K562 (cell line): ENCODE data around the gene KCNJ15. TPM values are rescaled to one million over a fixed set of nuclear protein-coding genes. Genes with fewer than 3 reads are reported as not detected.
A peak's percentile ranks its signal among the peaks of the same experiment; 100 is the strongest.

Source experiments
- BHLHE40 ChIP-seq: IDR thresholded peaks from 2 replicates; pipeline ENCODE4 v1.6.1; 2011; ENCODE audit warnings: low read length, improper control_type of control experiment
- E2F3 ChIP-seq: fragments of 250-450 bp; sonication (Bioruptor Pico); IDR thresholded peaks from 2 replicates; pipeline ENCODE4 v1.4.0; 2020; ENCODE audit warnings: mild to moderate bottlenecking
- EGR1 ChIP-seq: fragments of 450-650 bp; conservative IDR thresholded peaks from 2 replicates; pipeline ENCODE4 v1.6.1; 2017; ENCODE audit warnings: mild to moderate bottlenecking
- L3MBTL2 ChIP-seq: fragments of 450-650 bp; IDR thresholded peaks from 2 replicates; pipeline ENCODE4 v1.6.1; 2016; ENCODE audit warnings: mild to moderate bottlenecking, moderate library complexity
- NFIC ChIP-seq: fragments of 450-650 bp; IDR thresholded peaks from 2 replicates; pipeline ENCODE4 v1.6.1; 2017; ENCODE audit warnings: mild to moderate bottlenecking, inconsistent platforms
- NR2C2 ChIP-seq, 2 experiments: fragments of 200-800 bp in 1 of 2; sonication (Bioruptor generic) in 1 of 2; sonication (generic) in 1 of 2; formaldehyde crosslinking in 1 of 2; IDR thresholded peaks; 2 replicates each; pipeline versions ENCODE4 v1.6.1 to v1.8.0; 2016 to 2022; ENCODE audit warnings: mild to moderate bottlenecking in 1 of 2, missing compliant biosample characterization in 1 of 2, missing genetic modification characterization in 1 of 2, missing genetic modification reagents in 1 of 2
- SRF ChIP-seq, 2 experiments: fragments of 250-450, 450-650 bp in 1 of 2; sonication (Bioruptor Pico) in 1 of 2; sonication (generic) in 1 of 2; formaldehyde crosslinking; IDR thresholded peaks; 2 replicates each; pipeline versions ENCODE4 v1.5.0 to v1.5.1; 2020 to 2022; ENCODE audit warnings: mild to moderate bottlenecking in 1 of 2, missing genetic modification reagents in 1 of 2
- TAF1 ChIP-seq: IDR thresholded peaks from 2 replicates; pipeline ENCODE4 v1.6.1; 2011; ENCODE audit warnings: mild to moderate bottlenecking, low read length, moderate library complexity; ENCODE audit not compliant: insufficient read depth, control insufficient read depth, severe bottlenecking; ENCODE audit errors: extremely low read depth
- TCF3 ChIP-seq: sonication (generic); formaldehyde crosslinking; IDR thresholded peaks from 2 replicates; pipeline ENCODE4 v1.4.0; 2020; ENCODE audit warnings: mild to moderate bottlenecking, missing genetic modification reagents
- polyA plus RNA-seq, 8 experiments: library from polyadenylated mRNA; depleted of rRNA in 4 of 8; stranded (reverse) in 5 of 8; unstranded in 3 of 8; fragments of >200 nt; fragmentation: Nextera tagmentation in 2 of 8; fragmentation: Illumina TruSeq in 1 of 8; extraction: Ambion mirVana in 2 of 8; extraction: Trizol in 1 of 8; gene quantifications; 2 replicates each; pipeline versions ENCODE4 v1.2.1 to v1.2.3, GENCODE V29; 2011 to 2014; ENCODE audit warnings: inconsistent platforms in 1 of 8, missing spikeins in 1 of 8
- total RNA-seq, 7 experiments: library from RNA; depleted of rRNA in 6 of 7; stranded (reverse); fragments of >200 nt in 6 of 7; fragmentation: Illumina TruSeq in 2 of 7; extraction: Trizol in 2 of 7; gene quantifications; 2 replicates each; pipeline versions ENCODE4 v1.2.1 to v1.2.3, GENCODE V29; 2011 to 2021; ENCODE audit warnings: low replicate concordance in 1 of 7
- TF ChIP-seq, protein P1 (sequence below): fragments of 450-650 bp; IDR thresholded peaks from 2 replicates; pipeline ENCODE4 v1.6.1; 2016; ENCODE audit warnings: mild to moderate bottlenecking, moderate library complexity
- TF ChIP-seq, protein P2 (sequence below): fragments of 450-650 bp; formaldehyde crosslinking; IDR thresholded peaks from 2 replicates; pipeline ENCODE4 v1.4.0; 2020; ENCODE audit warnings: mild to moderate bottlenecking, moderate library complexity
- TF ChIP-seq, protein P3 (sequence below): sonication (generic); formaldehyde crosslinking; IDR thresholded peaks from 2 replicates; pipeline ENCODE4 v1.8.0; 2022; ENCODE audit warnings: mild to moderate bottlenecking, low read depth, missing genetic modification reagents

KCNJ15 gene
- total and polyA plus RNA-seq, 9 of the 15 experiments (the other 6 are each of a cell fraction or from before 2014, with no cell fraction given), result 0.20 to 3.0 (median 0.72) TPM; not detected in 1

DNA sequence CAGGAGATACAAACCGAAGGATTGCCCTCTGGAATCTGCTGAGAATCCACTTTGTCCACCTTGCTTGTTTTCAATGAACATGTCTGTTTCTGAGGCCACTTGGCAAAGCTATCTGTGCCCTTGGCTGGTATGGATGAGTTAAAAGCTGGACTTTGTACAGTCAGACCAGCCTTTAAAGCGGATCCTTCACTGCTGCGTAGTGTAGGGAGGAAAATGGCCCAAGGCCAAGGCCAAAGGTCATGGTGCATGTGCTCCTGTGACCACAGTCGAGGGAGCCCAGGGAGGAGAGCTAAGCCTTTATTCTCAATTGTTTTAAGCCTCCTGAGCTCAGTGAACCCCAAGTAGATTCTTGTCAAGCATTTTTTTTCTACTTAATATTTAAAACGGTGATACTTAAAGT is 37.0 kb downstream of the KCNJ15 start (continued):
- TF ChIP-seq, protein P1, sequence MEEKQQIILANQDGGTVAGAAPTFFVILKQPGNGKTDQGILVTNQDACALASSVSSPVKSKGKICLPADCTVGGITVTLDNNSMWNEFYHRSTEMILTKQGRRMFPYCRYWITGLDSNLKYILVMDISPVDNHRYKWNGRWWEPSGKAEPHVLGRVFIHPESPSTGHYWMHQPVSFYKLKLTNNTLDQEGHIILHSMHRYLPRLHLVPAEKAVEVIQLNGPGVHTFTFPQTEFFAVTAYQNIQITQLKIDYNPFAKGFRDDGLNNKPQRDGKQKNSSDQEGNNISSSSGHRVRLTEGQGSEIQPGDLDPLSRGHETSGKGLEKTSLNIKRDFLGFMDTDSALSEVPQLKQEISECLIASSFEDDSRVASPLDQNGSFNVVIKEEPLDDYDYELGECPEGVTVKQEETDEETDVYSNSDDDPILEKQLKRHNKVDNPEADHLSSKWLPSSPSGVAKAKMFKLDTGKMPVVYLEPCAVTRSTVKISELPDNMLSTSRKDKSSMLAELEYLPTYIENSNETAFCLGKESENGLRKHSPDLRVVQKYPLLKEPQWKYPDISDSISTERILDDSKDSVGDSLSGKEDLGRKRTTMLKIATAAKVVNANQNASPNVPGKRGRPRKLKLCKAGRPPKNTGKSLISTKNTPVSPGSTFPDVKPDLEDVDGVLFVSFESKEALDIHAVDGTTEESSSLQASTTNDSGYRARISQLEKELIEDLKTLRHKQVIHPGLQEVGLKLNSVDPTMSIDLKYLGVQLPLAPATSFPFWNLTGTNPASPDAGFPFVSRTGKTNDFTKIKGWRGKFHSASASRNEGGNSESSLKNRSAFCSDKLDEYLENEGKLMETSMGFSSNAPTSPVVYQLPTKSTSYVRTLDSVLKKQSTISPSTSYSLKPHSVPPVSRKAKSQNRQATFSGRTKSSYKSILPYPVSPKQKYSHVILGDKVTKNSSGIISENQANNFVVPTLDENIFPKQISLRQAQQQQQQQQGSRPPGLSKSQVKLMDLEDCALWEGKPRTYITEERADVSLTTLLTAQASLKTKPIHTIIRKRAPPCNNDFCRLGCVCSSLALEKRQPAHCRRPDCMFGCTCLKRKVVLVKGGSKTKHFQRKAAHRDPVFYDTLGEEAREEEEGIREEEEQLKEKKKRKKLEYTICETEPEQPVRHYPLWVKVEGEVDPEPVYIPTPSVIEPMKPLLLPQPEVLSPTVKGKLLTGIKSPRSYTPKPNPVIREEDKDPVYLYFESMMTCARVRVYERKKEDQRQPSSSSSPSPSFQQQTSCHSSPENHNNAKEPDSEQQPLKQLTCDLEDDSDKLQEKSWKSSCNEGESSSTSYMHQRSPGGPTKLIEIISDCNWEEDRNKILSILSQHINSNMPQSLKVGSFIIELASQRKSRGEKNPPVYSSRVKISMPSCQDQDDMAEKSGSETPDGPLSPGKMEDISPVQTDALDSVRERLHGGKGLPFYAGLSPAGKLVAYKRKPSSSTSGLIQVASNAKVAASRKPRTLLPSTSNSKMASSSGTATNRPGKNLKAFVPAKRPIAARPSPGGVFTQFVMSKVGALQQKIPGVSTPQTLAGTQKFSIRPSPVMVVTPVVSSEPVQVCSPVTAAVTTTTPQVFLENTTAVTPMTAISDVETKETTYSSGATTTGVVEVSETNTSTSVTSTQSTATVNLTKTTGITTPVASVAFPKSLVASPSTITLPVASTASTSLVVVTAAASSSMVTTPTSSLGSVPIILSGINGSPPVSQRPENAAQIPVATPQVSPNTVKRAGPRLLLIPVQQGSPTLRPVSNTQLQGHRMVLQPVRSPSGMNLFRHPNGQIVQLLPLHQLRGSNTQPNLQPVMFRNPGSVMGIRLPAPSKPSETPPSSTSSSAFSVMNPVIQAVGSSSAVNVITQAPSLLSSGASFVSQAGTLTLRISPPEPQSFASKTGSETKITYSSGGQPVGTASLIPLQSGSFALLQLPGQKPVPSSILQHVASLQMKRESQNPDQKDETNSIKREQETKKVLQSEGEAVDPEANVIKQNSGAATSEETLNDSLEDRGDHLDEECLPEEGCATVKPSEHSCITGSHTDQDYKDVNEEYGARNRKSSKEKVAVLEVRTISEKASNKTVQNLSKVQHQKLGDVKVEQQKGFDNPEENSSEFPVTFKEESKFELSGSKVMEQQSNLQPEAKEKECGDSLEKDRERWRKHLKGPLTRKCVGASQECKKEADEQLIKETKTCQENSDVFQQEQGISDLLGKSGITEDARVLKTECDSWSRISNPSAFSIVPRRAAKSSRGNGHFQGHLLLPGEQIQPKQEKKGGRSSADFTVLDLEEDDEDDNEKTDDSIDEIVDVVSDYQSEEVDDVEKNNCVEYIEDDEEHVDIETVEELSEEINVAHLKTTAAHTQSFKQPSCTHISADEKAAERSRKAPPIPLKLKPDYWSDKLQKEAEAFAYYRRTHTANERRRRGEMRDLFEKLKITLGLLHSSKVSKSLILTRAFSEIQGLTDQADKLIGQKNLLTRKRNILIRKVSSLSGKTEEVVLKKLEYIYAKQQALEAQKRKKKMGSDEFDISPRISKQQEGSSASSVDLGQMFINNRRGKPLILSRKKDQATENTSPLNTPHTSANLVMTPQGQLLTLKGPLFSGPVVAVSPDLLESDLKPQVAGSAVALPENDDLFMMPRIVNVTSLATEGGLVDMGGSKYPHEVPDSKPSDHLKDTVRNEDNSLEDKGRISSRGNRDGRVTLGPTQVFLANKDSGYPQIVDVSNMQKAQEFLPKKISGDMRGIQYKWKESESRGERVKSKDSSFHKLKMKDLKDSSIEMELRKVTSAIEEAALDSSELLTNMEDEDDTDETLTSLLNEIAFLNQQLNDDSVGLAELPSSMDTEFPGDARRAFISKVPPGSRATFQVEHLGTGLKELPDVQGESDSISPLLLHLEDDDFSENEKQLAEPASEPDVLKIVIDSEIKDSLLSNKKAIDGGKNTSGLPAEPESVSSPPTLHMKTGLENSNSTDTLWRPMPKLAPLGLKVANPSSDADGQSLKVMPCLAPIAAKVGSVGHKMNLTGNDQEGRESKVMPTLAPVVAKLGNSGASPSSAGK, result 0 out of 2 replicates have a peak, but pooled peaks have one; percentile 29
- TF ChIP-seq SRF (CRISPR knock-in tag; IDR thresholded peaks at IDR 0.05) (peak in 1 of 2 experiments; percentile 72; a peak in 1 of 4 replicates), E2F3 (CRISPR knock-in tag) (no peak), TAF1 (no peak), BHLHE40 (peak; percentile 16; the same call in 1 of the 2 replicates), NFIC (peak; percentile 84), L3MBTL2 (peak; percentile 43; the same call in 1 of the 2 replicates), TCF3 (CRISPR knock-in tag) (0 out of 2 replicates have a peak, but pooled peaks have one; percentile 11), NR2C2 (CRISPR knock-in tag; IDR thresholded peaks at IDR 0.05) (no peak), NR2C2 (tag; IDR thresholded peaks at IDR 0.05) (peak; percentile 69), EGR1 (no peak)
- TF ChIP-seq, protein P2, sequence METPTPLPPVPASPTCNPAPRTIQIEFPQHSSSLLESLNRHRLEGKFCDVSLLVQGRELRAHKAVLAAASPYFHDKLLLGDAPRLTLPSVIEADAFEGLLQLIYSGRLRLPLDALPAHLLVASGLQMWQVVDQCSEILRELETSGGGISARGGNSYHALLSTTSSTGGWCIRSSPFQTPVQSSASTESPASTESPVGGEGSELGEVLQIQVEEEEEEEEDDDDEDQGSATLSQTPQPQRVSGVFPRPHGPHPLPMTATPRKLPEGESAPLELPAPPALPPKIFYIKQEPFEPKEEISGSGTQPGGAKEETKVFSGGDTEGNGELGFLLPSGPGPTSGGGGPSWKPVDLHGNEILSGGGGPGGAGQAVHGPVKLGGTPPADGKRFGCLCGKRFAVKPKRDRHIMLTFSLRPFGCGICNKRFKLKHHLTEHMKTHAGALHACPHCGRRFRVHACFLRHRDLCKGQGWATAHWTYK (CRISPR knock-in tag), result no peak
- TF ChIP-seq, protein P3, sequence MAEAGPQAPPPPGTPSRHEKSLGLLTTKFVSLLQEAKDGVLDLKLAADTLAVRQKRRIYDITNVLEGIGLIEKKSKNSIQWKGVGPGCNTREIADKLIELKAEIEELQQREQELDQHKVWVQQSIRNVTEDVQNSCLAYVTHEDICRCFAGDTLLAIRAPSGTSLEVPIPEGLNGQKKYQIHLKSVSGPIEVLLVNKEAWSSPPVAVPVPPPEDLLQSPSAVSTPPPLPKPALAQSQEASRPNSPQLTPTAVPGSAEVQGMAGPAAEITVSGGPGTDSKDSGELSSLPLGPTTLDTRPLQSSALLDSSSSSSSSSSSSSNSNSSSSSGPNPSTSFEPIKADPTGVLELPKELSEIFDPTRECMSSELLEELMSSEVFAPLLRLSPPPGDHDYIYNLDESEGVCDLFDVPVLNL (CRISPR knock-in tag), result no peak
